GM19035 (cell line): Measurements from ENCODE around the gene MARCHF3.
"Not testable (repeated sequence)": the region's sequence is repeated elsewhere in the genome, so short reads cannot be mapped to it uniquely, and the experiment has no call there.

Experiments used
- ATAC-seq: cut with Tn5 transposase; IDR thresholded peaks from one replicate; pipeline ENCODE4 v1.9.1; 2021; ENCODE audit not compliant: unreplicated experiment

MARCHF3 gene

GRCh38 chr5:126881821-126882600 is 148.3 kb downstream of the MARCHF3 start:
- no peak for ATAC-seq

DNA sequence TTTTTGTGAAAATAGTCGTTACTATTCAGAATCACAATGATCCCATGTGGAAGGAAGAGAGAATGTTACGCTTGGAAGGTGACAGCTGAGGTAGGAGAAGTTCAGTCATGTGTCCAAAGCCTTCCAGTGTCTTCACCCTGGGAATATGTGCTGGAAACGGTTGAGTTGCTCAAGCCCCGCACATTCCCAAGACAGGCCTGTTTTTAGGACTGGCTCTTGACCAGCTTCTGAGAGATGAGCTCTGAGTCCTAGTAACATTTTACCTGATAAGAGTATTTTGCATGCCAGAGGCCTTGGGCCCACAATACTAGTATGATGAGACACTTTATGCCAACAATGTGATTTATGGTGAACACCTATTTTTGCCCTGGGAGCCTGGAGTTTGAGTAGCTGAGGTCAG is 151.7 kb downstream of the MARCHF3 start:
- ATAC-seq: no peak

DNA sequence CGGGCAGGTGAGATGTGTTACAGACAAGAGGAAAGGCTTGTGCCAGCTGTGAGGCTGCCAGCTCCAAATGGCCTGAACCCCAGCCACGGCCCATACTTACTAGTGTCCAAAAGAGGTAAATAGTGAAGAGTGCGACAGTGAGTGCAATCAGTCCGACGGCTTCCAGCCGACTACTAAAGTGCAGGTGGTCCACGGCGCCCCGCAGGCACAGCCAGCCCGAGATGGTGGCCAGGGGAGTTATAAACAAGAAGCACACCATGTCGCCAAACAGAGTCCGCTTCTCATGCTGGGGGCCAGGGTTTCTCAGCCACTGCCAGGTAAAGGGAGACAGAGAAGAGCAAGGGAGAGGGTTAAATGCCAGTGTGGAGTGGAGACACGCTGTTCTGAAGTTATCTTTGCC is 152.3 kb downstream of the MARCHF3 start:
- no peak for ATAC-seq

- ATAC-seq: no peak
Measured at GRCh38 chr5:126877602-126878001, 152.8 kb downstream of the MARCHF3 start.

GRCh38 chr5:126875303-126875785 is 155.0 kb downstream of the MARCHF3 start:
- no peak for ATAC-seq

DNA sequence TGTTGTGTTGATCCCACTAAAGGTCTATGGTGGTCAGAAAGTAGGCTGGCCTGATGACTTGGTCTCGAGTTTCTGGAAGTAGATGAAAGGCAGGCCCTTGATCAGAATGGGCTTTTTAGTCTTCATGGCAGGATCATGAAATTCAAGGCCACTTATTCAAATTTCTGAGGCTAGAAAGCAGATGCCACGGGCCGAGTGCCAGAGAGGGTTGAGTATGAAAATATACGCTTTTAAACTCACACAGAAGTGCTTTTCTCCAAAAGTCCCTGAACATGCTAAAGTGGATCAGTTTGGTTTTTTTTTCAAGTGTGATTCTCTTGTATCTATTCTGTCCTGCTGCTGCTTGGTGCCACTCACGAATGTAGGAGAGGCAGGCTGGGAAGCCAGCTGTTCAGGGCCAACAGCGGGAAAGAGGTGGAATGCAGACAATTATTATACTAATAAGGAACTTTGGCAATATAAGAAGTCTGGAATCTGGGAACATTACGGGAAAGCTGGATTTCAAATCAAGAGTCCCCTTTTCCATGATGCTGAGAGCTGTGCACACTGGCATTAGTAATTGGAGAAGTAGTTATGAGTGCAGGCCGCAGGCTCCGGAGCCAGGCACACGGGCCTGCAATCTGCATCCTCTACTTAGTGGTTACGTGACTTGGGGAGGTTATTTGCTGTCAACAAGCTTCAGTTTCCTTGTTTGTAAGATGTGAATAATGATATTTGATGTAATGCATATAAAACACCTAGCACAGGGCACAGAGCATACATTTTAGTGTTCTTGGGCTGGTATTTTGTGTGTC is 157.6 kb downstream of the MARCHF3 start:
- no peak for ATAC-seq

DNA sequence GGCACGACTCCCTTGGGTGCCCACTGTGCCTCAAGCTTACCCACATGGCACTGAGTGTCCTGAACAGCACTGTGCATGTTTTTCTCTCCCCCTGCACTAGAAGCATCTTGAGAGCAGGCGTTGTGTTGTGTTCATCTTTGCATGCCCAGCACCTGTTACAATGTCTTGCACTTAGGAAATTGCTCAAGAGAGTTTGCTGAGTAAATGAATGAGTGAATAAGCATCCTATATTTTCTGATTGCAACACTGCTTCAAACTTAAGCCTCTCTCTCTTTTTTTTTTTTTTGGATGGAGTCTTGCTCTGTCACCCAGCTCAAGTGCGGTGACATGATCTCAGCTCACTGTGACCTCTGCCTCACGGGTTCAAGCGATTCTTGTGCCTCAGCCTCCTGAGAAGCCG is 158.9 kb downstream of the MARCHF3 start:
- no peak for ATAC-seq

- ATAC-seq: peak; percentile 76
Measured at GRCh38 chr5:126869005-126869451, 161.3 kb downstream of the MARCHF3 start.

DNA sequence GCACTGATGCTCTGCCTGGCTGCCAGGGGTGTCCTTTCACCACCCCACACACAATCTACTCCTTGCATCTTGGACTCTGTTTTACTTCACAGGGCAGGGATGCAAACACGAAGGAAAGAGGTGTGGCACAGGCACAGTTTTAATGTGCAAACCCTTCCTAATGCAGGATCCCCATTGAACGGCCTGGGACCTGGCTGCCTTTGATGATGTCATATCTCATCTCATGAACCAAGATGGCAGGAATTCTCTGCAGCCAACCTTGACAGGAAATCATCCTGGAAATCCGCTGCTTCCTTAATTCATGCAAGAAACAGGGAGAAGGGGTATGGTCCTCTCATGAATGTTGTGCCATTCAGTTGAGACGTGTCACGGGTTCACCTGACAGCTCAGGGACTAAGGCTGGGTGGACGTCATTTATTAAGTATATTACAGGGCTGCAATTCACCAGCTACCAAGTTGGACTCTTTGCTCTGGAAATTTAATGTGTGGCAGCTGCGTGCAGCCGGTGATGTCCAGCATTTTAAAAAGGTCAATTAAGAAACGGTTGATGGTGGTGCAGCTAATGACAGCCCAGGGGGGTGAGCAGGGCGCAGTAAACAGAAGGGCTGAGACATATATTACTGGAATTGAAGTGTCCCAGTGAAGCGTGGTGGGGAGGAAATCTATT is 161.9 kb downstream of the MARCHF3 start:
- ATAC-seq: no peak

DNA sequence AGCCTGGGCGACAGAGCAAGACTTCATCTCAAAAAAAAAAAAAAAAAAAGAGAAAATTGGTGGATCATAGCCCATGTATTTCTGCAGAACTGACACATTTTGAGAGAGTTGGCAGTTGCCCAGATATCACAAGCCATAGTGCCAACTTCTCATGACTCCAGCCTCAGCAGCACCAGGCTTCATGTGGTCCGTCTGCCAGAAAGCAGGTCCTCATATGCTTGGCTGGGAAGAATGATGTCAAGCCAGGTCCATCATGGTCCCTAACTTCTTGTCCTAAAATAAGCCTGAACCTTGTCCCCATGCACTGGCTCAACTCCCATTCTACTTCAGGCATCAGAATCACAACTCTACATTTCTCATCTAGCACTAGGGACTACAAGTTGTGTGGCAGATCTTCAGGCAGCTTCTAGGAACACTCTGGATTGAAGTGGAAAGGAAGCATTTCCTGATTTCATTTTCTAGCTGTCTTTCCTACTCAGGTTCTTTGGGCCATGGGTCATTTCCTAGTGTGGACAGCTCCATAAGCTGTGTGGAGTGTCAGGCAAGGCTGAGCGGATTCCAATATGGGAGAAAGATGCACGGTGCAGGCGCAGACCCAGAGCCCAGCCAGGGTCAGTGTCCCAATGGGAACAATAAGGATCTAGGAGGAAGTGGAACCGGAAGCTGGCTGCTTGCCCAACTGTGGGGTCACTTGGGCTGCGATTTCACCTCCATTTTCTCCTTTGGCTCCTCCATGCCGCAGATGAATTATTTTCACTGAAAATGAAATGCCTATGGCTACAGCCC is 163.3 kb downstream of the MARCHF3 start:
- ATAC-seq: no peak

GRCh38 chr5:126865299-126865698 is 165.1 kb downstream of the MARCHF3 start:
- no peak for ATAC-seq

- ATAC-seq: no peak
Measured at GRCh38 chr5:126864042-126864688, 166.2 kb downstream of the MARCHF3 start.

- ATAC-seq: no peak
Measured at GRCh38 chr5:126863402-126863801, 167.0 kb downstream of the MARCHF3 start.

- no peak for ATAC-seq
Measured at GRCh38 chr5:126858441-126858840, 171.9 kb downstream of the MARCHF3 start.

GRCh38 chr5:126857472-126858410 is 172.6 kb downstream of the MARCHF3 start:
- ATAC-seq: no peak

- ATAC-seq: no peak
Measured at GRCh38 chr5:126855266-126855665, 175.1 kb downstream of the MARCHF3 start.

- ATAC-seq: no peak
Measured at GRCh38 chr5:126854526-126855110, 175.7 kb downstream of the MARCHF3 start.

- not testable (repeated sequence) for ATAC-seq
Measured at GRCh38 chr5:126853541-126854307, 176.6 kb downstream of the MARCHF3 start.
